C4-2B (cell line): ENCODE data around the gene IDUA.

ENCODE experiments used
- CTCF ChIP-seq: fragments of 450-650 bp; conservative IDR thresholded peaks from 2 replicates; pipeline ENCODE4 v1.5.1; 2017; ENCODE audit warnings: mild to moderate bottlenecking
- ZFX ChIP-seq: fragments of 450-650 bp; IDR thresholded peaks from 2 replicates; pipeline ENCODE4 v1.6.1; 2017

- TF ChIP-seq CTCF (no peak), ZFX (no peak)
These were observed 49.3 kb downstream of the IDUA start for GRCh38 chr4:1036095-1036494.
